Hepatocyte (in vitro differentiated cells): Measurements from ENCODE around the gene CTTN. TPM values are rescaled to one million over a fixed set of nuclear protein-coding genes. Genes with fewer than 3 reads are reported as not detected.

Experiments
- DNase-seq: peaks from one replicate; pipeline ENCODE4 v3.0.0-alpha.2; 2016; ENCODE audit warnings: low spot score
- H2AFZ ChIP-seq: fragments of 200-600 bp; sonication (generic); 2 replicates; pipeline ENCODE4 v1.6.0; 2016; ENCODE audit warnings: antibody characterized with exemption, mild to moderate bottlenecking
- H3K27ac ChIP-seq: fragments of 200-600 bp; sonication (generic); 2 replicates; pipeline ENCODE4 v1.5.1; 2016; ENCODE audit warnings: mild to moderate bottlenecking
- H3K27me3 ChIP-seq: fragments of 200-600 bp; sonication (generic); 2 replicates; pipeline ENCODE4 v1.6.1; 2016
- H3K36me3 ChIP-seq: fragments of 200-600 bp; sonication (generic); replicated peaks from 2 replicates; pipeline ENCODE4 v1.5.1; 2016; ENCODE audit warnings: low read depth; ENCODE audit not compliant: insufficient read depth
- H3K4me1 ChIP-seq: fragments of 200-600 bp; sonication (generic); 2 replicates; pipeline ENCODE4 v1.5.1; 2016; ENCODE audit warnings: mild to moderate bottlenecking, moderate library complexity; ENCODE audit not compliant: insufficient read depth
- H3K4me2 ChIP-seq: fragments of 200-600 bp; sonication (generic); 2 replicates; pipeline ENCODE4 v1.6.0; 2016
- H3K4me3 ChIP-seq: fragments of 200-600 bp; sonication (generic); 2 replicates; pipeline ENCODE4 v1.5.1; 2016; ENCODE audit warnings: mild to moderate bottlenecking
- H3K79me2 ChIP-seq: fragments of 200-600 bp; sonication (generic); 2 replicates; pipeline ENCODE4 v1.6.0; 2017; ENCODE audit warnings: mild to moderate bottlenecking
- H3K9me2 ChIP-seq: fragments of 200-600 bp; sonication (generic); replicated peaks from 2 replicates; pipeline ENCODE4 v1.6.0; 2017; ENCODE audit warnings: mild to moderate bottlenecking; ENCODE audit not compliant: insufficient read depth
- H3K9me3 ChIP-seq: fragments of 200-600 bp; sonication (generic); 2 replicates; pipeline ENCODE4 v1.5.1; 2016; ENCODE audit warnings: low read depth, mild to moderate bottlenecking
- H4K20me1 ChIP-seq: fragments of 200-600 bp; sonication (generic); 2 replicates; pipeline ENCODE4 v1.6.0; 2016; ENCODE audit warnings: mild to moderate bottlenecking; ENCODE audit not compliant: insufficient read depth, poor library complexity, severe bottlenecking
- CTCF ChIP-seq: fragments of 200-600 bp; sonication (generic); IDR thresholded peaks from 2 replicates; pipeline ENCODE4 v1.5.1; 2016; ENCODE audit warnings: antibody characterized with exemption, mild to moderate bottlenecking; ENCODE audit not compliant: poor library complexity
- EZH2 ChIP-seq: fragments of 200-600 bp; sonication (generic); IDR thresholded peaks from 2 replicates; pipeline ENCODE4 v1.6.1; 2016; ENCODE audit warnings: antibody characterized with exemption, mild to moderate bottlenecking, borderline replicate concordance
- EZH2phosphoT487 ChIP-seq: fragments of 200-600 bp; sonication (generic); IDR thresholded peaks from one replicate; pipeline ENCODE4 v1.6.1; 2018; ENCODE audit warnings: antibody characterized with exemption, mild to moderate bottlenecking, low read depth, moderate library complexity; ENCODE audit not compliant: unreplicated experiment, severe bottlenecking
- WGBS: methylation state at CpG from one replicate; pipeline ENCODE4 v1.1.6; 2016; ENCODE audit warnings: low lambda C conversion rate; ENCODE audit errors: missing lambda C conversion rate; 5-methylcytosine and 5-hydroxymethylcytosine counted together
- polyA plus RNA-seq: library from polyadenylated mRNA; unstranded; fragments of >200 nt; fragmentation: Nextera tagmentation; extraction: Ambion mirVana; gene quantifications from 2 replicates; pipeline ENCODE4 v1.2.1, GENCODE V29; 2016
- total RNA-seq: library from RNA; depleted of rRNA; stranded (reverse); fragments of >200 nt; gene quantifications from 2 replicates; pipeline ENCODE4 v1.2.3, GENCODE V29; 2014

Gene CTTN
- total and polyA plus RNA-seq, 2 experiments from 2014 or later: 154 to 207 TPM

- Histone ChIP-seq H3K36me3 (no peaks in the 10 kb centered on the region), H3K27ac (no peak overlapping the region), H3K4me1 (no peaks in the 10 kb centered on the region), H3K79me2 (no peaks in the 10 kb centered on the region), H4K20me1 (no peaks in the 10 kb centered on the region), H3K9me3 (no peaks in the 10 kb centered on the region), H2AFZ (no peak overlapping the region), H3K27me3 (no peaks in the 10 kb centered on the region), H3K9me2 (no peaks in the 10 kb centered on the region), H3K4me2 (no peak overlapping the region), H3K4me3 (no peak overlapping the region)
- DNase-seq: no peak
- WGBS: 88% methylated on average over 13 of the region's 13 CpGs
- no peak for TF ChIP-seq CTCF
- no peak for TF ChIP-seq EZH2
- TF ChIP-seq EZH2phosphoT487: no peak
These were observed 35.2 kb downstream of the CTTN start for GRCh38 chr11:70433526-70433925.

GRCh38 chr11:70433966-70434812 is 35.9 kb downstream of the CTTN start:
- H3K4me3 ChIP-seq: no peak overlapping the region
- H3K4me1 ChIP-seq: no peaks in the 10 kb centered on the region
- no peak overlapping the region for H3K4me2 ChIP-seq
- no peaks in the 10 kb centered on the region for H3K9me2 ChIP-seq
- no peaks in the 10 kb centered on the region for H3K9me3 ChIP-seq
- no peaks in the 10 kb centered on the region for H3K79me2 ChIP-seq
- no peak for TF ChIP-seq CTCF
- no peak for TF ChIP-seq EZH2
- TF ChIP-seq EZH2phosphoT487: no peak
- H4K20me1 ChIP-seq: no peaks in the 10 kb centered on the region
- no peaks in the 10 kb centered on the region for H3K36me3 ChIP-seq
- no peaks in the 10 kb centered on the region for H3K27me3 ChIP-seq
- whole genome bisulfite sequencing: 94% methylated on average over 36 of the region's 36 CpGs
- no peak overlapping the region for H3K27ac ChIP-seq
- H2AFZ ChIP-seq: no peak overlapping the region
- no peak for DNase-seq

GRCh38 chr11:70434813-70435278 is 36.5 kb downstream of the CTTN start:
- WGBS: 97% methylated on average over 17 of the region's 17 CpGs
- TF ChIP-seq CTCF (no peak), EZH2 (no peak), EZH2phosphoT487 (no peak)
- H3K4me1 ChIP-seq: no peaks in the 10 kb centered on the region
- H3K36me3 ChIP-seq: no peaks in the 10 kb centered on the region
- no peak for DNase-seq
- H2AFZ ChIP-seq: no peak overlapping the region
- H3K79me2 ChIP-seq: no peaks in the 10 kb centered on the region
- no peaks in the 10 kb centered on the region for H3K27me3 ChIP-seq
- no peak overlapping the region for H3K27ac ChIP-seq
- H3K9me2 ChIP-seq: no peaks in the 10 kb centered on the region
- H4K20me1 ChIP-seq: no peaks in the 10 kb centered on the region
- H3K4me2 ChIP-seq: no peak overlapping the region
- no peak overlapping the region for H3K4me3 ChIP-seq
- H3K9me3 ChIP-seq: no peaks in the 10 kb centered on the region
